ENCODE measurements around the gene TIMM44. TPM values are rescaled to one million over a fixed set of nuclear protein-coding genes. Genes with fewer than 3 reads are reported as not detected.

TIMM44 gene
- 76.3 to 80.7 TPM (median 78.3 TPM) in 3 replicates for total RNA-seq

DNA sequence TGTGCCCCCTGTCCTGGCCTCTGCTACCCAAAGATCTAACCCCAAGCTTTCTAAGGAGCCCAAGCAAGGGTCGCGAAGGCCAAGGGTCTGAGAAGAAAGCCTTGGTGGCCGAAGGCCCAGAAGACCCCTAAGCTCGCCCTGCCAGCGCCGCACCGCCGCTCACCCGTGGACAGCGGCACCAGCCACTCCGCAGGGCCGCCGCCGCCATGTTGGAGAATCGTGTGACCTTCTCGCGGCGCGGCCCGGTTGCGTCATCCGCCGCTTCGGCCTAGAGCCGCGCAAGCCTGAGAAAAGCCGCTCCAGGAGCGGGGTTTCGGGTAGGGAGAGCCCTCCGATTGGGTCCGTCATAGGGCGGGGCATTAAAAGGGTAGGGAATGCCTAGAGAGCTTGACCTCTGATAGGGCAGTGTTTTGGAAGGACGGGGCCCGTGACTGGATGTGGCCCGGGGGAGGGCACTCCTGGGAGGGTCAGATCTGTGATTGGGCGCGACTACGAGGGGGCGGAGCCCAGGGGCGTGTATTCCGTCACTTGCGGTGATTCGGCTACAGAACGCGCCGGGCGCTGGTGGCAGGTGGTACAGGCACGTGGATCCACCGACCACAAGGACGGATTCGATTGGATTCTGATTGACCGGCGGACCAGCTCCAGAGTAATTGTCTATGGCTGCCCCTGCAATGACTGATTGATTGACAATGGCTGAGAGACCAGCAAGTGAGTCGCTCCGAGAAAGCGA is at the start of gene TIMM44:
Gene TIMM44, minus strand, starts transcription at position 223 of the 733 bp plus-strand sequence. Its CDS starts 15 bp downstream, at position 208.
- no peaks in the 10 kb centered on the region for H3K9me3 Mint-ChIP-seq
- TF ChIP-seq, protein P1, sequence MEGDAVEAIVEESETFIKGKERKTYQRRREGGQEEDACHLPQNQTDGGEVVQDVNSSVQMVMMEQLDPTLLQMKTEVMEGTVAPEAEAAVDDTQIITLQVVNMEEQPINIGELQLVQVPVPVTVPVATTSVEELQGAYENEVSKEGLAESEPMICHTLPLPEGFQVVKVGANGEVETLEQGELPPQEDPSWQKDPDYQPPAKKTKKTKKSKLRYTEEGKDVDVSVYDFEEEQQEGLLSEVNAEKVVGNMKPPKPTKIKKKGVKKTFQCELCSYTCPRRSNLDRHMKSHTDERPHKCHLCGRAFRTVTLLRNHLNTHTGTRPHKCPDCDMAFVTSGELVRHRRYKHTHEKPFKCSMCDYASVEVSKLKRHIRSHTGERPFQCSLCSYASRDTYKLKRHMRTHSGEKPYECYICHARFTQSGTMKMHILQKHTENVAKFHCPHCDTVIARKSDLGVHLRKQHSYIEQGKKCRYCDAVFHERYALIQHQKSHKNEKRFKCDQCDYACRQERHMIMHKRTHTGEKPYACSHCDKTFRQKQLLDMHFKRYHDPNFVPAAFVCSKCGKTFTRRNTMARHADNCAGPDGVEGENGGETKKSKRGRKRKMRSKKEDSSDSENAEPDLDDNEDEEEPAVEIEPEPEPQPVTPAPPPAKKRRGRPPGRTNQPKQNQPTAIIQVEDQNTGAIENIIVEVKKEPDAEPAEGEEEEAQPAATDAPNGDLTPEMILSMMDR (IDR thresholded peaks at IDR 0.05; ENCODE audit: unreplicated experiment): no peak
- peak; percentile 91 to 97 for DNase-seq (ENCODE audit: low spot score in 2 of 2, unreplicated experiment in 2 of 2)
- no peaks in the 10 kb centered on the region for H3K27me3 Mint-ChIP-seq (ENCODE audit: low read depth)
- H3K36me3 Mint-ChIP-seq: peaks cover 14% of the 10 kb centered on the region
- peaks cover 8% of the 10 kb centered on the region for H3K4me1 Mint-ChIP-seq
- H3K27ac Mint-ChIP-seq: peak within 1 kb of the TSS; percentile 98
- H3K4me3 Mint-ChIP-seq: peak within 1 kb of the TSS; percentile 90

DNA sequence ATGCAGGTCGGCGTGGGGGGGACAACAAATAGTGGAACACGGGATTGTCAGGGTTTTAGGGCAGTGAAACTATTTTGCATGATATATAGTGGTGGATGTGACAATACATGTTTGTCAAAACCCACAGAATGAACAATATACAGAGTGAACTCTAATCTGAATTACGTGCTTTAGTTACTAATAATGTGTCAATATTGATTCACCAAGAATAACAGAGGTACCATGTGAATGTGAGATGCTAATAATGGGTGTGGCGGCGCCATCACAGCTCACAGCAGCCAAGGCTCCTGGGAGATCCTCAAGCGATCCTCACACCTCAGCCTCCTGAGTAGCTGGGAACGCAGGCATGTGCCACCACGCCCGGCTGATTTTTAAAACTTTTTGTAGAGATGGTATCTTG is 49.1 kb upstream of the TIMM44 start:
- peaks cover 21% of the 10 kb centered on the region for H3K4me1 Mint-ChIP-seq
- TF ChIP-seq, protein P1 (IDR thresholded peaks at IDR 0.05; ENCODE audit: unreplicated experiment): no peak
- H3K27ac Mint-ChIP-seq: no peak overlapping the region
- no peak for DNase-seq (ENCODE audit: low spot score in 2 of 2, unreplicated experiment in 2 of 2)
- H3K9me3 Mint-ChIP-seq: no peaks in the 10 kb centered on the region
- no peak overlapping the region for H3K4me3 Mint-ChIP-seq
- H3K36me3 Mint-ChIP-seq: peaks cover 18% of the 10 kb centered on the region
- no peaks in the 10 kb centered on the region for H3K27me3 Mint-ChIP-seq (ENCODE audit: low read depth)

DNA sequence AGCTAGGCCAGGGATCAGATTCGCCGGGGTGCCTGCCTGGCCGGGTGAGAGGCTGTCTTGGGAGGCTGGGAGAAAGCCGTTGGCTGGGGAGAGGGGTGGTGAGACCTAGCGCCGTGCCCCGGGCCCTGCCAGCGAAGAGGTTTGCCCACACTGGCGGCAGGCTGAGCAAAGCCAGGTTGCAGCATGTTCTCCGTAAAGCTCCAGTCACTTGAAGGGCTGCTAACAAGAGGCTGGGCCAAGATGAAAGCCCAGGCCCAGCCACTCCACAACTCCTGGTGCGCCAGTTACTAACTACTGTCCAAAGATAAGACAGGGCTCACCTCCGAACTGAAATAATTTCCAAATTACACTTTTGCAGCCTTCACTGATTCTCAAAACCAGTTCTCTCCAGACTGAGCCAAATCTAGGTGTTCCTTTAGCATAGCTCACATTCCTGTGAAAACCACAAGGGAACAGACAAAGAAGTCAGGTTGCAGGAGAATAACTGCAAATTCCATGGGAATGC is 45.7 kb upstream of the TIMM44 start:
- Mint-ChIP-seq H3K4me3 (no peak overlapping the region), H3K36me3 (peaks cover 34% of the 10 kb centered on the region), H3K4me1 (peaks cover 21% of the 10 kb centered on the region), H3K9me3 (no peaks in the 10 kb centered on the region), H3K27me3 (ENCODE audit: low read depth) (no peaks in the 10 kb centered on the region), H3K27ac (peak overlapping the region; percentile 96)
- TF ChIP-seq, protein P1 (IDR thresholded peaks at IDR 0.05; ENCODE audit: unreplicated experiment): no peak
- no peak for DNase-seq (ENCODE audit: low spot score in 2 of 2, unreplicated experiment in 2 of 2)

DNA sequence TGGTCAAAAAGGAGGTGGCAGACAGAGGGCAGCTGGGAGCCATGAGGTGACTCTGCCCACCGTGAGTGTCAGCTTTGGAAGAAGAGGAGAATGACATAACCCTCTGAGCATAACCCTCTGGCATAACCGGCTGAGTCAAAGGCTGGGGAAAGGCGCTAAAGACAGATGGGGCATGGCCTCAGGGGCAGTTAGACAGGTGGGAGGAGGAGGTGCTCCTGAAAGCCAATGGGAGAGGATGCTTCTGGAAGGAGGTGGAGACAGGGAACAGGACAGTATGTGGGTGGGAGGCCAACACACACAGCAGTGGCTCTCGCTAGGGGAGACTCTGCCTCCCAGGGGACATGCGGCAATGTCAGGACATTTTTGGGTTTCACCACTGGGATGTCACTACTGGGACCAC is 44.8 kb upstream of the TIMM44 start:
- TF ChIP-seq, protein P1 (IDR thresholded peaks at IDR 0.05; ENCODE audit: unreplicated experiment): no peak
- peak overlapping the region; percentile 96 for H3K27ac Mint-ChIP-seq
- H3K4me1 Mint-ChIP-seq: peaks cover 21% of the 10 kb centered on the region
- H3K4me3 Mint-ChIP-seq: no peak overlapping the region
- no peaks in the 10 kb centered on the region for H3K9me3 Mint-ChIP-seq
- no peaks in the 10 kb centered on the region for H3K27me3 Mint-ChIP-seq (ENCODE audit: low read depth)
- peaks cover 39% of the 10 kb centered on the region for H3K36me3 Mint-ChIP-seq
- DNase-seq (ENCODE audit: low spot score in 2 of 2, unreplicated experiment in 2 of 2): no peak

GRCh38 chr19:7987114-7987768 is 43.8 kb upstream of the TIMM44 start:
- TF ChIP-seq, protein P1 (IDR thresholded peaks at IDR 0.05; ENCODE audit: unreplicated experiment): no peak
- Mint-ChIP-seq H3K9me3 (no peaks in the 10 kb centered on the region), H3K4me1 (peaks cover 21% of the 10 kb centered on the region), H3K27ac (peak overlapping the region; percentile 96), H3K4me3 (no peak overlapping the region), H3K27me3 (ENCODE audit: low read depth) (no peaks in the 10 kb centered on the region), H3K36me3 (peaks cover 40% of the 10 kb centered on the region)
- DNase-seq (ENCODE audit: low spot score in 2 of 2, unreplicated experiment in 2 of 2): no peak

All from mesothelial cell of epicardium (in vitro differentiated cells).